Iris pigment epithelial cell (primary cell): Measurements from ENCODE around the gene NFKBIL1.

ENCODE experiments used
- DNase-seq: peaks from one replicate; pipeline ENCODE4 v3.0.0-alpha.2; 2011; ENCODE audit warnings: low read depth

The NFKBIL1 gene

GRCh38 chr6:31534521-31535040 lies 12.8 kb upstream of the NFKBIL1 start:
- DNase-seq: no peak

- no peak for DNase-seq
Observed at GRCh38 chr6:31535538-31536324, 11.7 kb upstream of the NFKBIL1 start.

- DNase-seq: no peak
Observed at GRCh38 chr6:31538805-31539400, 8.5 kb upstream of the NFKBIL1 start.

- no peak for DNase-seq
Observed at GRCh38 chr6:31540640-31541039, 6.8 kb upstream of the NFKBIL1 start.

- DNase-seq: peak; percentile 71
Observed at GRCh38 chr6:31541059-31541657, 6.2 kb upstream of the NFKBIL1 start.

- DNase-seq: peak; percentile 97
Observed at GRCh38 chr6:31541658-31542521, 5.5 kb upstream of the NFKBIL1 start, which contains the start of gene DDX39B. TSS of gene DDX39B (minus strand) at chr6:31542003. CDS start at chr6:31540532, 1,471 bp downstream.

- DNase-seq: no peak
Observed at GRCh38 chr6:31543639-31544038, 3.8 kb upstream of the NFKBIL1 start.

GRCh38 chr6:31544676-31545075 lies 2.7 kb upstream of the NFKBIL1 start:
- DNase-seq: no peak

- no peak for DNase-seq
Observed at GRCh38 chr6:31545291-31545690, 2.1 kb upstream of the NFKBIL1 start.

GRCh38 chr6:31546339-31546957 lies 960 bp upstream of the NFKBIL1 start, which contains the start of gene ATP6V1G2:
TSS of gene ATP6V1G2 (minus strand) at chr6:31546608. CDS start at chr6:31546559, 49 bp downstream.
- peak; percentile 91 for DNase-seq

GRCh38 chr6:31547727-31548543 lies 527 bp downstream of the NFKBIL1 start:
- no peak for DNase-seq

- no peak for DNase-seq
Observed at GRCh38 chr6:31548544-31548873, 1.1 kb downstream of the NFKBIL1 start.

- DNase-seq: peak; percentile 56
Observed at GRCh38 chr6:31551371-31551770, 4.0 kb downstream of the NFKBIL1 start.

GRCh38 chr6:31556307-31556706 lies 8.9 kb downstream of the NFKBIL1 start:
- no peak for DNase-seq

GRCh38 chr6:31557443-31558317 lies 10.3 kb downstream of the NFKBIL1 start:
- no peak for DNase-seq

- DNase-seq: no peak
Observed at GRCh38 chr6:31558318-31558625, 10.9 kb downstream of the NFKBIL1 start.

- peak; percentile 26 for DNase-seq
Observed at GRCh38 chr6:31558631-31559500, 11.5 kb downstream of the NFKBIL1 start.

GRCh38 chr6:31559606-31559957 lies 12.2 kb downstream of the NFKBIL1 start:
- no peak for DNase-seq
